Measurements from ENCODE around the gene FRMD4A.

GRCh38 chr10:13774303-13774893 lies 556.3 kb downstream of the FRMD4A start:
- no peak for TF ChIP-seq EZH2 (IDR thresholded peaks at IDR 0.05; ENCODE audit: insufficient read depth, poor library complexity, severe bottlenecking)
- no peak for TF ChIP-seq EZH2phosphoT487 (IDR thresholded peaks at IDR 0.05; ENCODE audit: insufficient read depth, low read depth)
